Measurements from ENCODE around the gene COQ10B.

GRCh38 chr2:197504512-197504911 is 51.2 kb downstream of the COQ10B start:
- no peak for TF ChIP-seq CTCF (IDR thresholded peaks at IDR 0.05)
- no peak for TF ChIP-seq POLR2A (IDR thresholded peaks at IDR 0.05)
